Transverse colon (tissue), 4 donors: ENCODE data around the gene KCNN3. TPM values are rescaled to one million over a fixed set of nuclear protein-coding genes. Genes with fewer than 3 reads are reported as not detected.

Source experiments
- DNase-seq: peaks from one replicate; pipeline ENCODE4 v3.0.0-alpha.2; 2019
- H3K27ac ChIP-seq, 4 donors: fragments of 200-600 bp; sonication (generic); 2 replicates each; pipeline ENCODE4 v1.5.1; 2016 to 2018; ENCODE audit warnings: inconsistent platforms in 4 of 4
- H3K27me3 ChIP-seq: fragments of 200-600 bp; sonication (generic); 2 replicates; pipeline ENCODE4 v1.5.1; 2017; ENCODE audit warnings: inconsistent platforms
- H3K36me3 ChIP-seq, 4 donors: fragments of 200-600 bp; sonication (generic); 2 replicates each; pipeline ENCODE4 v1.5.1; 2017 to 2019; ENCODE audit warnings: inconsistent platforms in 4 of 4
- H3K4me1 ChIP-seq, 4 donors: fragments of 200-600 bp; sonication (generic); 2 replicates each; pipeline ENCODE4 v1.5.1; 2017 to 2020; ENCODE audit warnings: inconsistent platforms in 4 of 4
- H3K4me3 ChIP-seq, 4 donors: fragments of 200-600 bp; sonication (generic); 1 replicate in 1 of 4; 2 replicates in 3 of 4; pipeline versions ENCODE4 v1.5.1 to v1.6.1; 2017 to 2019; ENCODE audit warnings: inconsistent platforms in 4 of 4
- H3K9me3 ChIP-seq, 2 donors: fragments of 200-600 bp; sonication (generic); 2 replicates each; pipeline ENCODE4 v1.5.1; 2017 to 2019; ENCODE audit warnings: inconsistent platforms in 2 of 2
- EP300 ChIP-seq: sonication (generic); formaldehyde crosslinking; IDR thresholded peaks from one replicate; pipeline ENCODE4 v1.6.1; 2017; ENCODE audit warnings: antibody characterized with exemption, low read depth
- POLR2A ChIP-seq: fragments of 450-650 bp; IDR thresholded peaks from one replicate; pipeline ENCODE4 v1.6.1; 2016; ENCODE audit warnings: antibody characterized with exemption, mild to moderate bottlenecking, moderate library complexity
- POLR2AphosphoS5 ChIP-seq, 3 donors: sonication (generic); formaldehyde crosslinking; IDR thresholded peaks; one replicate each; pipeline ENCODE4 v1.6.1; 2016; ENCODE audit warnings: antibody characterized with exemption in 3 of 3
- WGBS, 2 donors: methylation state at CpG; one replicate each; pipeline ENCODE4 v1.1.5; 2018; ENCODE audit warnings: low coverage in 1 of 2; 5-methylcytosine and 5-hydroxymethylcytosine counted together
- in situ Hi-C, 4 donors: fragments of 200-750 bp; cut with MboI; loops; one replicate each; pipeline versions ENCODE4 v1.15.0 to v1.15.1; 2017; ENCODE audit warnings: low sequenced_read_pairs in 3 of 4, low pct_ligation_motif_present in 1 of 4, low pct_unique_long_range_greater_than_20kb in 1 of 4
- intact Hi-C: fragments of 100-400 bp; cut with DNase I; formaldehyde crosslinking; loops from one replicate; pipeline ENCODE4 v1.15.1; 2023; ENCODE audit warnings: low total_unique reads
- total RNA-seq, 4 donors: library from RNA; depleted of rRNA; stranded (reverse); fragments of >200 nt; gene quantifications; one replicate each; pipeline ENCODE4 v1.1.0, GENCODE V29; 2016
- TF ChIP-seq, protein P1 (sequence below), 5 experiments: fragments of 200-600 bp in 3 of 5; fragments of 450-650 bp in 2 of 5; sonication (generic) in 3 of 5; IDR thresholded peaks; 1 replicate in 2 of 5; 2 replicates in 3 of 5; pipeline ENCODE4 v1.5.1; 2016 to 2017; ENCODE audit warnings: antibody characterized with exemption in 5 of 5, inconsistent platforms in 3 of 5, mild to moderate bottlenecking in 2 of 5, moderate library complexity in 1 of 5

The KCNN3 gene
- total RNA-seq, 4 donors from 2014 or later = 2.3 to 5.0 (median 3.5) TPM

DNA sequence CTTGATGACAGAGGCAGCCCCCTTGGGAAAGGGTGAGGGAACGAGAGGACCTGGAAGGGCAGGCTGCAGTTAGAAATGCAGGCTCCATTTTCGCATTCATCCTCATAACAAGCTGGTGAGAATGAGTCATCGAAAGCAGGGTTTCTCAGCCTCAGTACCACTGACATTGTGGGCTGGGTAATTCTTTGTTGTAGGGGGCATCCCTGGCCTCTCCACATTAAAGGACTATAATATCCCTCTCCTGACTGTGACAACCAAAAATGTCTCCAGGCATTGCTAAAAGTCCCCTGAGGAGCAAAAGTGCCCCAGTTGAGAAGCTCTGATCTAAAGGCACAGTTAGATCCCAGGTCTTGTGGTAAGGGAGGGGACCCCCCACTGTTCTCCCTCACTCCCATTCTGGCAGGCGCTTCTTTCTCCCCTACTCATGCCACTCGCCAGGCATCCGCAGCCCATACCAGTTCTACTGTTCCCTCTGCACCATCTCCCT is 20.4 kb downstream of the KCNN3 start:
- Histone ChIP-seq H3K4me3 (no peak overlapping the region), H3K9me3 (no peaks in the 10 kb centered on the region), H3K27me3 (no peaks in the 10 kb centered on the region), H3K4me1 (peaks cover 0 to 4% (median 0%) of the 10 kb centered on the region in 4 donors), H3K27ac (no peak overlapping the region), H3K36me3 (no peaks in the 10 kb centered on the region)
- TF ChIP-seq, protein P1, sequence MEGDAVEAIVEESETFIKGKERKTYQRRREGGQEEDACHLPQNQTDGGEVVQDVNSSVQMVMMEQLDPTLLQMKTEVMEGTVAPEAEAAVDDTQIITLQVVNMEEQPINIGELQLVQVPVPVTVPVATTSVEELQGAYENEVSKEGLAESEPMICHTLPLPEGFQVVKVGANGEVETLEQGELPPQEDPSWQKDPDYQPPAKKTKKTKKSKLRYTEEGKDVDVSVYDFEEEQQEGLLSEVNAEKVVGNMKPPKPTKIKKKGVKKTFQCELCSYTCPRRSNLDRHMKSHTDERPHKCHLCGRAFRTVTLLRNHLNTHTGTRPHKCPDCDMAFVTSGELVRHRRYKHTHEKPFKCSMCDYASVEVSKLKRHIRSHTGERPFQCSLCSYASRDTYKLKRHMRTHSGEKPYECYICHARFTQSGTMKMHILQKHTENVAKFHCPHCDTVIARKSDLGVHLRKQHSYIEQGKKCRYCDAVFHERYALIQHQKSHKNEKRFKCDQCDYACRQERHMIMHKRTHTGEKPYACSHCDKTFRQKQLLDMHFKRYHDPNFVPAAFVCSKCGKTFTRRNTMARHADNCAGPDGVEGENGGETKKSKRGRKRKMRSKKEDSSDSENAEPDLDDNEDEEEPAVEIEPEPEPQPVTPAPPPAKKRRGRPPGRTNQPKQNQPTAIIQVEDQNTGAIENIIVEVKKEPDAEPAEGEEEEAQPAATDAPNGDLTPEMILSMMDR (IDR thresholded peaks at IDR 0.05) = no peak
- no peak for TF ChIP-seq POLR2AphosphoS5 (IDR thresholded peaks at IDR 0.05)
- no peak for TF ChIP-seq POLR2A
- TF ChIP-seq EP300 = no peak
- in situ Hi-C loops = no loop called here
- intact Hi-C loops = no loop called here
- no peak for DNase-seq
- 40 to 84% methylated on average over 1 to 6 of the region's 6 CpGs for WGBS, 2 donors

DNA sequence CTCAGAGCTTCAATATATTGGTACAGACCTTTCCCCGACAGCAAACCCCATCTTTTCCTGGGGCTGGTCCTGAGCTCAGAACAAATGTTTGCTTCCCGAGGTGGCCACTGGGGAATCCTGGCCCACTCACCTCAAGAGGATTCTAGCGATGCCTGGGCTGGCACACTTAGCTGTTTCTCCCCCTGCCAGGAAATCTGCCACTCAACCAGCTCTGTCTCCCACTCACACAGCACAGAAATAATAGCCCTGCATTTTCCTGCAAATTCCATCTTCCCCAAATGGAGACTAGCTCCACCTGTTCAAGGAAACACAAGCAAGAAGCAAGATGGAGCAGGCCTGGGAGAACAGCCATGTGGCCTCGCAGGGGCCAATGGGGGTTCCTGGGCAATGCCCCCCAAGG is 21.1 kb downstream of the KCNN3 start:
- H3K27ac ChIP-seq = no peak overlapping the region
- H3K9me3 ChIP-seq = no peaks in the 10 kb centered on the region
- TF ChIP-seq, protein P1 (IDR thresholded peaks at IDR 0.05) = no peak
- TF ChIP-seq POLR2AphosphoS5 (IDR thresholded peaks at IDR 0.05) (no peak), EP300 (no peak), POLR2A (no peak)
- H3K27me3 ChIP-seq = no peaks in the 10 kb centered on the region
- H3K4me1 ChIP-seq = peaks cover 0 to 4% (median 0%) of the 10 kb centered on the region in 4 donors
- intact Hi-C loops = no loop called here
- DNase-seq = no peak
- in situ Hi-C loops = no loop called here
- H3K4me3 ChIP-seq = no peak overlapping the region
- WGBS, 2 donors = 74% methylated on average over 4 of the region's 4 CpGs; no CpG with 5 or more reads in 1 of the 2 donors
- H3K36me3 ChIP-seq = no peaks in the 10 kb centered on the region

DNA sequence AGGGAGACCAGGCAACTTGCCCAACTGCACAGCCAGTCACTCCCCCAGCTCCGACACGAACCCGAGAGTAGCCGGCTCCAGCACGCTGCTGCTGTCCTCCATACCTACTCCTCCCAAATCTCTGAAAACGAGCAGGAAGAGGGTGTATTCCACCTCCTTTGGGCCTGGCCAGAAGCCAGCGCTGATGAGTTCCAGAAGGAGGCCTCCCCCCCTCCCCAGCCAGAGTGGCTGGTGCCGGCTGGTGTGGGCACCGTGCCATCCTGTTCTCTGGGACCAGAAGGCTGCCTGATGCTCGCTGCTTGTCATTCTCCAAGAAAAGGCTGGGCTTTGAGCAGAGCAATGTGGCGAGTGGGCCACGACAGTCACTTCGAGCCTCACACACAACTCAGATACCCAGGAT is 22.2 kb downstream of the KCNN3 start:
- Histone ChIP-seq H3K27me3 (no peaks in the 10 kb centered on the region), H3K27ac (peak overlapping the region in 1 of 4 donors; percentile 30), H3K4me3 (no peak overlapping the region), H3K9me3 (no peaks in the 10 kb centered on the region), H3K4me1 (peaks cover 0 to 4% (median 0%) of the 10 kb centered on the region in 4 donors), H3K36me3 (no peaks in the 10 kb centered on the region)
- 57 to 72% methylated on average over 3 to 13 of the region's 13 CpGs for WGBS, 2 donors
- DNase-seq = no peak
- in situ Hi-C loops (no loop called here), intact Hi-C loops (no loop called here)
- TF ChIP-seq POLR2A (no peak), EP300 (no peak), POLR2AphosphoS5 (IDR thresholded peaks at IDR 0.05) (no peak)
- TF ChIP-seq, protein P1 (IDR thresholded peaks at IDR 0.05) = no peak

DNA sequence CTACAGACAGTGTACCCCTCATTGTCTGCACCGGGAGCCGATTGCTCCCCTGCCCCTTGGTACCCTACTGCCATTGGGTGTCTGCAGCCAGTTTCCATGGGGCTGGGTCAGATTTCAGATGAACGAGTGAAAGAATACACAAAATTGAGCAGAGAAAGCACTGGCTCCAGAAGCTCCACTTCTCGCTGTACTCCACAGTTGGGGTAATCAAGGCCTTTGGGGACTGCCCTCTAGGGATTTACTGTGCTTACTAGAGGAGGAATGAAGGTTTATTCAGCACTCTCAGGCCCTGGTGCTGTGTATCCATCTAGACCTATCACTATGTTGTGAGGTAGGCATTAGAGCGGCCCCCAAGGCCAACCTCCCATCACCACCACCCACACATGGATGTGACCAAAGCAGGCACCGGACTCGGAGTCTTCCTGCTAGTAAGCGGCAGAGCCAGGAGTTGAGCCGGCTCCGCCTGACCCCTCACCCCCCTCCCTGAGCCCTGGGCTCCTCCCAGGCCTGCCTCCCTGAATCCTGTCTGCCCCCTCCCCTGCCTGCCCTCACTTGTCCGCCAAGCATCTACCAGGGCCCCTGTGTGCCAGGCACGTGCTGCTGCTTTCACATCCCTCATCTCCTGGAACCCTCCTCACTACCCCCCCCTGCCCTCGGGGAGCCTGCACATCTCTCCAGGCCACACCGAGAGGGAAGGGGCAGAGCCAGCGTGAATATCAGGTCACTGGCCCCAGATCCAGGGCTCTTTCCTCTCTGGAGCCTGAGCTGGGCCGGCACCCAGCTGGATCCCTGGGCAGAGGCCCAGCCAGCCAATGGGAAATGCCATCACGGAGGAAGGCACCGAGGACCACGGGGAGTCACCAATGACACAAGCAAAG is 23.3 kb downstream of the KCNN3 start:
- TF ChIP-seq POLR2AphosphoS5 (IDR thresholded peaks at IDR 0.05) (no peak), POLR2A (no peak), EP300 (no peak)
- TF ChIP-seq, protein P1 (IDR thresholded peaks at IDR 0.05) = no peak
- intact Hi-C loops (no loop called here), in situ Hi-C loops (no loop called here)
- Histone ChIP-seq H3K36me3 (no peaks in the 10 kb centered on the region), H3K27me3 (no peaks in the 10 kb centered on the region), H3K9me3 (no peaks in the 10 kb centered on the region), H3K27ac (peak overlapping the region in 1 of 4 donors; percentile 37), H3K4me1 (peaks cover 0 to 4% (median 0%) of the 10 kb centered on the region in 4 donors), H3K4me3 (no peak overlapping the region)
- WGBS, 2 donors = 77 to 80% methylated on average over 3 to 19 of the region's 19 CpGs
- DNase-seq = no peak
